Limb (tissue), 2 donors: Measurements from ENCODE around the gene FKBP10.
"Not testable (repeated sequence)": the region's sequence is repeated elsewhere in the genome, so short reads cannot be mapped to it uniquely, and the experiment has no call there.

Experiments used
- DNase-seq, 2 donors: peaks; one replicate each; pipeline ENCODE4 v3.0.0-alpha.2; 2016; ENCODE audit errors: extremely low spot score in 2 of 2

The FKBP10 gene

GRCh38 chr17:41810659-41811548, 1.9 kb upstream of the FKBP10 start:
- DNase-seq = no peak

DNA sequence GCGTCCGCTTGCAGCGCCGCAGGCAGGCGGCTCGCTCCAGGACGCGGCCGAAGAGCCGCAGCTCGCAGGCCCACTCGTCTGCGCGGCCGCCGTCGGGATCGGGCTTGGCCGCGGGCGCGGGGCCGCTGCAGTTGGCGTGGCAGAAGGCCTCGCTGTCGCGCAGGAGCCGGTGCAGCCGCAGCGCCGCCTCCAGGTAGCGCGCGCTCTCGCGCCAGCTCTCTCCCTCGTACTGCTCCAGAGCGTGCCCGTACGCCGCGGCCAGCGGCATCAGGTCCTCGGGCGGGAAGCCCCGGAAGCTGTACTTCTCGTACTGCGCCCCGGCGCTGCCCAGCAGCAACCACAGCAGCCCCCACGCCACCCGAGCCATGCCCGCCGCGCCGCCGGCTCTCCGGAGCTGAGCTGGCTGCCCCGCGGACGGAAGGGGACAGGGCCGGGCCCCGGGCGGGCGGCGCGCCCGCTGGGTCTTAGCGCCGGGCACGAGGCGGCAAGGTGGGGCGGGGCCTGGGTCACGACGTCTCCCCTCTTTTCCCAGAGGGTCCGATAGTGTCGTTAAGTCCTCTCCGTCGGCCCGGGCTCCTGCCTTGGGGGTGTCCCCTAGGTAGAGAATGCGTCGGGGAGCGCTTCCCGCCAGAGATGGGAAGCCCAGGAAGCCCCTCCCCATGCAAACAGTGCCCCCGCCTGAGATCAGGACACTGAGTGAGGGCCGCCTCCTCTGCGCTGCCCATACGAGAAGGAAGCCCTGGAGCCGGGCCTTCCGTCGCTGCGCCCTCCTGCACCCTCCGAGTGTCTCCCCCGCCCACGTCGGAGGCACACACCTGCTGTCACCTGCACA, 1.0 kb upstream of the FKBP10 start, which contains the start of gene P3H4:
Gene P3H4 (minus strand): TSS at position 401 of the 832 bp plus-strand sequence. CDS start 34 bp downstream, at position 367.
- peak; percentile 74 to 91 for DNase-seq

GRCh38 chr17:41813152-41813680, 412 bp downstream of the FKBP10 start:
- no peak for DNase-seq

DNA sequence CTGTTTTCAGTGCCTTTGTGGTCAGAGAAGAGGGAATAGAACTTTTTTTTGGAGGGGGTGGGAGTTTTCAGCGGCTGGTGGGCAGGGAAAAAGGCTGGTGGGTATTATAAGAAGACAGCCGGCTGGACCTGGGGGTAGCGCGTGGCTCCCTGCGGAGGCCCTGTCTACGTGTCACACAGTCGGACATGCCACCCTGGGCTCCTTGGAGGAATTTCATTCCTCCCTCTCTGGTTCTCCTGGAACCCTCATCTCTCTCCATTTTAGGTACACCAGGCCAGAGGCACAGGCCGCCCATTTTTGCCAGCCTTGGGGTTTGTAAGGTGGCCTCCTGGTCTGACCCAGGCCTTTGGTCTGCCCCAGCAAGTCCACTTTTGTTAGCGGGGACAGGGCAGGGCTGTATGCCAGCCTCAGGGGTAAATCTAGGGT, 908 bp downstream of the FKBP10 start:
- no peak for DNase-seq

- DNase-seq = no peak
These were observed 1.4 kb downstream of the FKBP10 start for GRCh38 chr17:41814195-41814594.

- no peak for DNase-seq
These were observed 4.0 kb downstream of the FKBP10 start for GRCh38 chr17:41816637-41817320.

DNA sequence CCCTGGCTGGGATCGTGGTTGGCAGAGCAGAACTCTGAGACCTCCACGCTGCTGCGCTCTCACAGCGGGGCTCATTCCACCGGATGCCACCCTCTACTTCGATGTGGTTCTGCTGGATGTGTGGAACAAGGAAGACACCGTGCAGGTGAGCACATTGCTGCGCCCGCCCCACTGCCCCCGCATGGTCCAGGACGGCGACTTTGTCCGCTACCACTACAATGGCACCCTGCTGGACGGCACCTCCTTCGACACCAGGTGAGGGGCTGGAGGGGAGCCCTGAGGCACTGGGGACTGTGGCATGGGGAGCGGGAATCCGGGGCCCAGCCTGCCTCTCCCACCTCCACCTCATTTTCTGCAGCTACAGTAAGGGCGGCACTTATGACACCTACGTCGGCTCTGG, 5.2 kb downstream of the FKBP10 start:
- DNase-seq = no peak

GRCh38 chr17:41821776-41822175, 9.0 kb downstream of the FKBP10 start:
- DNase-seq = no peak

GRCh38 chr17:41822216-41823140, 9.7 kb downstream of the FKBP10 start:
- DNase-seq = no peak

- DNase-seq = no peak
These were observed 10.3 kb downstream of the FKBP10 start for GRCh38 chr17:41823141-41823524.

DNA sequence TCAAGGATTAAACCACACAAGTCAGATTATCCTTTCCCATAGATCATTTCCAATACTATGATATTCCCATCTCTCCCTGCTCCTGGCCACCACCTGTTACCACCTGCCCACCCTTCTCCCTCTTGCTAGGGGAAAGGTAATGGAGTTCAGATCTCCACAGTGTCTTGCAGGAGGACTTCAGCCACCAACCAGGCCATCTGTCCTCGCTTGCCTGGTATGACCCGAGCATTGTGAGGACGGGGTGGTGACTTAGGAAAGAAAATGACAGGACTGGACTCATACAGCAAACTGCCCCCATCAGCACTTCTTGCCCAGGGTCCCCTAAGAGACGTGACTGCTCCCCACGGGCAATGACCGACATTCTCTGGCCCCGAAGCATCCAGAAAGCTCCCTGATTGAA, 10.8 kb downstream of the FKBP10 start:
- DNase-seq = no peak

DNA sequence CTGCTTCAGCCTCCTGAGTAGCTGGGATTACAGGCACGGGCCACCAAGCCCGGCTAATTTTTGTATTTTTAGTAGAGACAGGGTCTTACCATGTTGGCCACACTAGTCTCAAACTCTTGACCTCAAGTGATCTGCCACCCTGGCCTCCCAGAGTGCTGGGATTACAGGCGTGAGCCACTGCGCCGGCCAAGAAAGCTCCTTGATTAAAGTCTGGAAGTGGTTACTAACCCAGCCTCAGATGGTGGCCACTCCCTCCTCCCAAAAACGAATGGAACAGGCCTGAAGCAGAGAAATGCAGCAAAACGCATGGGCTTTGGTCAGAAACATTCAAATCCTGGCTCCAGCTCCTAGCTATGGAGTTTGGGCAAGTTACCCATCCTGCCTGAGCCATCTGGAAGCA, 11.3 kb downstream of the FKBP10 start:
- no peak for DNase-seq

DNA sequence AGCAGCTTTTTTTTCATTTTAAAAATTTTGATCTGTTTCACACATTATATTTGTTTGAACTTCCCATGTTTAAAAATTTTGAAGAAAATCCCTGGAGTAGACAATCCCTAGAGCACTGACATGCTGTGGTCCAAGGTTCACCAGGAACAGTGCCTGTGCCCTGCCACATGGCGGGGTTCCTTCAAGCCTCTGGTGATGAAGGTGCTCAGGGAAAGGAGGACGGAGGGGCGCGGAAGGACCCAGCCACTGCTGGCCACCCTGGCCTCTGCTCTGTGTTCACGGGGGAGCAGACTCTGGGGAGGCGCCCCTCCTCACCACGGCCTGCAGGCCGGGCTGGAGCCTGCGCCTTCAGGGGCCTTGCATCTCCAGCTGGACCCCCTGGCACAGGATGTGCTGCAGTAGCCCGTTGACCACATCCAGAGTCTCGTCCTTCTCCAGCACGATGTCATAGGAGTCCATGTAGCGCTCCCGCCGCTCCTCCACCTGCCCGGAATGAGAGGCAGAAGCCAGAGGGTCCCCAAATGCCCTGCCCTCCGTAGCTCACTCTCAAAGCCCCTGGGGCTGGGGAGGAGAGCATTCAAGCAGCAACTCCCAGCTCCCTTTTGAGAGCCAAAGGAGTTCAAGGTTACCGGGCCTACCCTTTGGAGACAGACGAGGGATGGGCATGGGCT, 12.5 kb downstream of the FKBP10 start:
- DNase-seq = no peak

DNA sequence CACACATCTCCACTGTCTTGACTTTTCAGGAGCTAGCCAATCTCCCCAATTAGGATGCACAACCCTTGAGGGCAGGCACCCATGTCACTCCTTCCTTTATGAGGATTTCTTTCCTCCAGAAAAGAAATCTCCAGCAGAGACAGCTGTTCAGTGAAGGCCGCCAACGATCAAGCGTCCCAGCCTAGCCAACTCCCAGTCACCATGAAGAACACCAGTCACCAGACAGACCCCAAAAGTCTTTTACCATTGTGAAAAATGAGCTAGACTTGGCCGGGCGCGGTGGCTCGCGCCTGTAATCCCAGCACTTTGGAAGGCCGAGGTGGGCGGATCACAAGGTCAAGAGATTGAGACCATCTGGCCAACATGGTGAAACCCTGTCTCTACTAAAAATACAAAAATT, 17.2 kb downstream of the FKBP10 start:
- not testable (repeated sequence) for DNase-seq

DNA sequence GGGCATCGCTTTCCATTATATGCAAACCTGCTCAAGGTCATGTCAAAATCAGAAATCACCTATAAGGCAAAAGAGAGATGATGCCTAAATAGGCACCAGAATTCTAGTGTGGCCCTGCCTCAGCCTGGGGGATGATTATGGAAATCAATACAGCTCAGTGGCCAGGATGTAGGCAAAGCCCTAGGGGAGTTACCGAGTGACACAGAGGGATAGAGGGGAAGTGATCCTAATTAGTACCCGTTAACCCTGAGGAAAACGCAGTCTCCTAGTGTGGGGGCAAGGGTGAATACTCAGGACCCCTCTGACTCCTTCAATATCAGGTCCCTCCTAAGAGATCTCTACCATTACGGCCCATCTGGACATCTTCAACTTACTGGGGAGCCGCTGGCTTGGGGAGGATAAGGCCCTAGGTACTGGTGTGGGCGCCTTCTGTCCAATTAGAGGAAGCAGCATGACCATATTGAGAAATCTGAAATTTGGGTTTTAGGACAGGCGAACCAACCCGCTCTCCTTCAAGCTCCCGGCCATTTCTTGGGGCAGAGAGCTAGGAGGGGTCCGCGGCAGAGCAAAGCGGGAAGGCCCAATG, 22.5 kb downstream of the FKBP10 start:
- DNase-seq = no peak

DNA sequence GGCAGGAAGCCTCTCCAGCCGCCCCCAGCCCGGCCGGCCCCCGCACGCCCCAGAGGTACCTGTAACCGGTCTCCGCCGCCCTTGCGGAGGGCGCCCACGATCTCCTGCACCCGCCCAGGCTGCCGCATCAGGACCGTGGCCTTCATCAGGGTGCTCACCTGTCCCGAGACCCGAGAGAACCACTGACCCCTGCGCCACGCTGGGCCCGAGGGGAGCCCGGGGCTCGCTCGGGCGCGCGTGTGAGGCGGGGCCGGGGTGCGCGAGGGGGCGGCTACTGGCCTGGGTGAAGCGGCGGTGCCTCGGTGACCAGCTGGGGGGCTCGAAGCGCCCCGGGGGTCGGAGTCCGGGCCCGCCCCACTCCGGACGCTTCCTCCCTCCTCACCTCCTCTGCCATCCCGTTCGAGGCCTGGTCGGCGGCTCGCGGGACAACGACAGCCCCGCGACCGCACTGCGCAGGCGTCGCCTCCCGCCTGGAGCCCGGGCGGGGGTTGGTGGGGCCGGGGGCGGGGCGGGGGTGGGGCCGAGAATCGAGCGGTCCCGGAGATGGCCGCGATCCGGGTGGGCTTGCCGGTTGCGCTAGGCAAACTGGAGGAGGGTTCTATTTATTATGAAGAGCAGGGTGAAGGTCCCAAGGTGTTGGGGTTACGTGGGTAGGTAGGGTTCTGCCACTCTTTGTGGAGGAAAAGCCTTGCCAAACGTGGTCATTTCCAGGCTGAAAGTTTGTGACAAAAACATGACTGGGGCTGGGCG, 23.2 kb downstream of the FKBP10 start, which contains the start of gene NT5C3B:
Gene NT5C3B (minus strand): TSS at position 433 of the 750 bp plus-strand sequence. CDS start 39 bp downstream, at position 394.
- DNase-seq = peak; percentile 61 to 88

DNA sequence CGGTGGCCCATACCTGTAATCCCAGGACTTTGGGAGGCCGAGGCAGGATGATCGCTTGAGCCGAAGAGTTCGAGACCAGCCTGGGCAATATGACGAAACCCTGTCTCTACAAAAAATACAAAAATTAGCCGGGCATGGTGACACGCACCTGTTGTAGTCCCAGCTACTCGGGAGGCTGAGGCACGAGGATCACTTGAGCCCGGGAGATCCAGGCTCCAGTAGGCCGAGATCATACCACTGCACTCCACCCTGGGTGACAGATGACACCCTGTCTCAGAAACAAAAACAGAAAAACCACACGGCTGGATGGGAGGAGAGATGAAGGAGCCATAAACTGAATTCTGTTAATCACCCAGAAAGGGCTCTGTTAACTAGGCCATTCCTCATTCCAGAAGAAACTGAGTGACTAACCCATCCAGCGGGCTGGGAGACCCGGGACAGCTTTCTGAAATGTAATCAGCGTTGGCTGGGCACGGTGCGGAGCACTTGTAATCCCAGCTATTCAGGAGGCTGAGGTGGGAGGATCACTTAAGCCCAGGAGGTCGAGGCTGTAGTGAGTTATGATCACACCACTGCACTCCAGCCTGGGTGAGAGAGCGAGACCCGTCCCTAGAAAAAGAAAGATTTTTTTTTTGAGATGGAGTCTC, 23.9 kb downstream of the FKBP10 start:
- no peak for DNase-seq
